ENCODE results near the gene SECTM1.
"Not testable (repeated sequence)": the region's sequence is repeated elsewhere in the genome, so short reads cannot be mapped to it uniquely, and the experiment has no call there.

SECTM1 gene

DNA sequence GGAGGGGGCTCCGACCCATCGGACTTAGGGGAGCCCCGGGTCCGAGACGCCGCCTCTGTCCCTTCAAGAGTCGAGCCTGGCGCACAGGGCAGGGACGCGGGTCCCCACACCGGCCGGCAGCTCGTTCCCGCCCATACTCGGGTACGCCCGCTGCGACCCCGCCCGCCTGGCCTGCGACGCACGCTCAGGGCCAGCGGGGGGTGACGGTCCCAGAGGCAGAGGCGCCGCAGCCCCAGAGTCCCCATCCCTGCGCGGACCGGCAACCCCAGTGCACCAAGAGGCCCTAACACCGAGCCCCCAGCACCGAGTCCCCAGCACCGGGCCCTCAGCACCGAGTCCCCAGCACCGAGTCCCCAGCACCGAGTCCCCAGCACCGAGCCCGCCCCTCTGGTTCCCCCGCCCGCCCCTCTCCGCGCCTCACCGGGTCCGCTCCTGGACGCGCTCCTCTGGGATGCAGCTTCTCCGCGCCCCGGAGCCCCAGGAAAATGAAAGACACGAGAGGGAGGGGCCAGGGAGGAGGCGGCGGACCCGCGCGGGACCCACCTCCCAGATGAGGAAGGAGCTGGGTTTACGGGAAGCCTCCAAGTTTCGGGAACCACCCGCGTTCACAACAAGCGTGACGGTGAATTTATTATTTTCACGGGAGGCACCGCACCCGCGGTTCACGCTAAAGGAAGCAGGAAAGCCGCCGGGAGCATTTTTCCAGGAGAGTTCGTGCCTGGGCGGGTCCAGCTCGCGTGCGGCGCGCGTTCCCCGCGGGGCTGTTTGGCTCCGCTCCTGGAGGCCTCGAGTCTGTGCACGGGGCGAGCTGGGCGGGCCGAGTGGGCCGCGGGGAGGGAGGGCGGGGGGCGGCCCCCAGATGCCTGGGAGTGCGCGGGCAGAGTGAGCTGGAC is at the start of gene SECTM1:
Gene SECTM1, minus strand, starts transcription at position 488 of the 893 bp plus-strand sequence. CDS start 6,526 bp downstream, outside the sequence.
- in situ Hi-C loops (cut with HindIII; ENCODE audit: low sequenced_read_pairs) = no loop called here

DNA sequence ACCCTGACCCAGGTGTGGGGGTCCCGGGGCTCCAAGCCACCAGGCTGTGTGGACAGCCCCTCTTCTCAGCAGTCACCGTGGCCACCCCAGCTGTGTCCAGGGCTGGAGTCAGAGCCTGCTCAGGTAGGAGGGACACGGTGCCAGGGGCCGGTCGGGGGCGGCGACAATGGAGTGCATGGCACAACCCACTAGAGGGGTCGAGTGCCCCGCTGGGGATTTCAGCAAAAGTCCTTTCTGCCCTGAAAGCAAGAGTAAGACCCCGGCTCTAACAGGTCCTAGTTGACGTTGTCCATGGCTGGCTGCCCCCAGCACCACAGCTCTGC is 49.3 kb upstream of the SECTM1 start:
- in situ Hi-C loops (cut with HindIII; ENCODE audit: low sequenced_read_pairs) = no loop called here

- in situ Hi-C loops (cut with HindIII; ENCODE audit: low sequenced_read_pairs) = not testable (repeated sequence)
Observed at GRCh38 chr17:82382220-82382932, 48.8 kb upstream of the SECTM1 start.

DNA sequence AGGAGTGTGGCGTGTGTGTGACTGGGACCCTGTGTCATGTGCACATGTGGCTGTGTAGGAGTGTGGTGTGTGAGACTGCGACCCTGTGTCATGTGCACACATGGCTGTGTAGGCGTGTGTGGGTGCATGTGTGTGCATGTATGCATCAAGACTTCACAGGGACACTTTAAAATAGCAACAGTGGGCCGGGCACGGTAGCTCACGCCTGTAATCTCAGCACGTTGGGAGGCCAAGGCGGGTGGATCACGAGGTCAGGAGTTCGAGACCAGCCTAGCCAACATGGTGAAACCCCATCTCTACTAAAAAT is 48.1 kb upstream of the SECTM1 start:
- in situ Hi-C loops (cut with HindIII; ENCODE audit: low sequenced_read_pairs) = not testable (repeated sequence)

DNA sequence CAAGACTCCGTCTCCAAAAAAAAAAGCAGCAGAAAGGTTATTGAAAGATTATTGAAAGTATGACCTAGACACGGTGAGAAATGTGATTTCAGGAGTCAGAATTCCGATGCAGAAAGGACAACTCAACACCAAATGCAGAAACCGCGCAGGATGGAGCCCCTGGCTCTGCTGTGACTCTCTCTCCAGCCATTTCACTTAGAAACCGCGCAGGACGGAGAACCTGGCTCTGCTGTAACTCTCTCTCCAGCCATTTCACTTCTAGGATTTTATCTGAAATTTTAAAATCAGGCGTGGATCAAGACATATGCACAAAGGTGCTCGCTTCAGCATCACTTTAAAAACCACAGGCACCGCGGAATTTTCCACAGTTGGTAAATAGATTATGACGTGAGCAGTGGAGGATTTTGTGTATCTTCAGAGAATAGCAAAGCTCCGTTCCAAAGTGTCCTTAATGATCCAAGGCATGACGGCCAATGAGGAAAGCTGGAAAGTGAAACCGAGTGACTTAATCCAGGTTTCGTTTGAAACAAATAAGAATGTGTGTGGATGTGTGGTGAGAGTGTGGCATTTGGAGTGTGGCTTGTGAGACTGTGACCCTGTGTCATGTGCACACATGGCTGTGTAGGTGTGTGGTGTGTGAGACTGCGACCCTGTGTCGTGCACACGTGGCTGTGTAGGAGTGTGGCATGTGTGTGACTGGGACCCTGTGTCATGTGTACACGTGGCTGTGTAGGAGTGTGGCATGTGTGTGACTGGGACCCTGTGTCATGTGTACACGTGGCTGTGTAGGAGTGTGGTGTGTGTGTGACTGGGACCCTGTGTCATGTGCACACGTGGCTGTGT is 47.5 kb upstream of the SECTM1 start:
- in situ Hi-C loops (cut with HindIII; ENCODE audit: low sequenced_read_pairs) = no loop called here

DNA sequence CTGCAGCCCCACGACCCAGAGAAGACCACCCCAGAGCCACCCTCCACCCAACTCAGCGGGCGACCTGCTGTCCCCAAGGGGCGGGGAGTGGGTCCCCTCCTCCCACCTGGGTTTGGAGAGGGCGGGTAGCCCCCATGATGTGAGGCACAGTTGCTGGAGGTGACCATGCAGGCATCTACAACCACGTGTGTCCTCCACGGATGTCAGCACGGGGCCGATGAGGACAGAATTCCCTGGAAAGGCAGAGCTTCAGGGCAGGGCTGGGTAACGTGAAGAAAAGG is 45.1 kb upstream of the SECTM1 start:
- in situ Hi-C loops (cut with HindIII; ENCODE audit: low sequenced_read_pairs) = no loop called here

DNA sequence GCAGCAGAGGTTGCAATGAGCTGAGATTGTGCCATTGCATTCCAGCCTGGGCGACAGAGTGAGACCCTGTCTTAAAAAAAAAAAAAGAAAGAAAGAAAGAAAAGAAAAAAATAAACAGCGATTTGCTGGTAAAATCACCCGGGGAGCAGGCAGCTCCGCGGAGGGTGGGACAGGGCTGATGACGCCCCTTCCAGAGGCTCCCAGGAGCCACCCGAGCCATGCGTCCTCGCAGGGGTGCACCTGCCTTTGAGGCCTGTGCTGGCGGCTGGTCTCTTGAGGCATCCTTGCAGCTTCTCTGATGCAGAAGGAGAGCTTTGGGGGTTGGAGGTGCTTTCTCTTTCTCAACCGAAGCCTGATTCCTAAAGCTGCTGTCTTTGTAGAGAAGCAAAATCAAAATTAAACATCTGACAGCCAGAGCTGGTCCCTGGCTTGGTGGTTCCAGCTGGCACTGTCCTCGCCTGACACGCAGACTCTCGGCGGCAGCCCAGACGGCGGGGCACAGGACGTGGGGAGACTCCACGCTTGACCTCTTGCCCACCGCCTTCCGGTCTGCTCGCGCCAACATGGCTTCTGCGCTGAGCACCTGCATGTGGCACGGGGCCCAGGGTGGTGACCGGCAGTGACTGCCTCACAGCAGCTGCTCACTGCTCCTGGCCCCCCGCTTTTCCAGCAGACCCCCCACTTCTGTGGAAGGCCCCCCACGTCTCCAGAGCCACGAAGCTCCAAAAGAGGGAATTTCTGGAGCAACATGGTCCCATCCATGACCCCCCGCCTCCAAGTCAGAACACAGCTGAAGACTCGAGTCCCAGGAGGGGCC is 44.6 kb upstream of the SECTM1 start:
- in situ Hi-C loops (cut with HindIII; ENCODE audit: low sequenced_read_pairs) = no loop called here

DNA sequence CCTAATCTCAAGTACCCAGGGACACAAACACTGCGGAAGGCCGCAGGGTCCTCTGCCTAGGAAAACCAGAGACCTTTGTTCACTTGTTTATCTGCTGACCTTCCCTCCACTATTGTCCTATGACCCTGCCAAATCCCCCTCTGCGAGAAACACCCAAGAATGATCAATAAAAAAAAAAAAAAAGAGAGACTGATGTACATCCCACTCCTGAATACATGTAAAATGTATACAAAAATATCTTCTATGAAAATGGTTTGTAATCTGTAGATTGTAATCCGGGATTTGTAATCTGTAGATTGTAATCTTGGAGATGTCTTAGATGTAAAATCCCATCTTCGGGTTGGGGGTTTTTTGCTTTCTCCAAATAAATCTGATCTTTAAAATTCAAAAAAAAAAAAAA is 43.7 kb upstream of the SECTM1 start:
- in situ Hi-C loops (cut with HindIII; ENCODE audit: low sequenced_read_pairs) = not testable (repeated sequence)

- in situ Hi-C loops (cut with HindIII; ENCODE audit: low sequenced_read_pairs) = no loop called here
Observed at GRCh38 chr17:82376042-82376730, 42.6 kb upstream of the SECTM1 start.

GRCh38 chr17:82375359-82376041 is 41.9 kb upstream of the SECTM1 start:
- in situ Hi-C loops (cut with HindIII; ENCODE audit: low sequenced_read_pairs) = no loop called here

- in situ Hi-C loops (cut with HindIII; ENCODE audit: low sequenced_read_pairs) = no loop called here
Observed at GRCh38 chr17:82374626-82375331, 41.2 kb upstream of the SECTM1 start.

DNA sequence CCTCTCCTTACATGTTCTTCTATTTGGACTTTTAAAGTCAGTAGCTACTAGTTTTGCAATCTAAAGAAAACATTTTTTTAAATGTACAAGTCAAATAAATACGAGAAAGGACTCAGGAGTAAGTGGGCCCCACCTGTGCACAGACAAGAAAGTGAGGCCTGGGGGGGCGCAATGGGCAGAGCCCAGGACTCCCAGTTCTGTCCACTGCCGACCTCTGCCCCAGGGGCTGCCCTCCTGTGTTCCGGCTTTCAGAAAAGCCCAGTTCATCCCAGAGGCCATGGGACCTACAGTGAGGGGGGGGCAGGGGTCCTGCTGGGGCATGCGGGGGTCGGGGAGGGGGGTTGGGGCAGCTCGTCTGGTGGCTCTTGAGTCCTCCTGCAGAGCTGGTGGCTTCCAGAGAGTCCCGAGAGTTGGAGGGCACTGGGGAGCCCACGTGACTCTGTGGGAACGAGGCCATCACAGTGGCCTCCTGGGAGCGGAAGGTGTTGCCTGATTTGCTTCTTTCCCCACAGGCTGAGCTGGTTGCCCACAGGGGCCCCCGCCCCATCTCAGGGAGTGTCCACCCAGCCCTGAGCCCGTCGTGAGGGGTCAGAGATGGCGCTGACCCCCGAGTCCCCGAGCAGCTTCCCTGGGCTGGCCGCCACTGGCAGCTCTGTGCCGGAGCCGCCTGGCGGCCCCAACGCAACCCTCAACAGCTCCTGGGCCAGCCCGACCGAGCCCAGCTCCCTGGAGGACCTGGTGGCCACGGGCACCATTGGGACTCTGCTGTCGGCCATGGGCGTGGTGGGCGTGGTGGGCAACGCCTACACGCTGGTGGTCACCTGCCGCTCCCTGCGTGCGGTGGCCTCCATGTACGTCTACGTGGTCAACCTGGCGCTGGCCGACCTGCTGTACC is 40.4 kb upstream of the SECTM1 start:
- in situ Hi-C loops (cut with HindIII; ENCODE audit: low sequenced_read_pairs) = no loop called here

- in situ Hi-C loops (cut with HindIII; ENCODE audit: low sequenced_read_pairs) = not testable (repeated sequence)
Observed at GRCh38 chr17:82373072-82373452, 39.5 kb upstream of the SECTM1 start.

DNA sequence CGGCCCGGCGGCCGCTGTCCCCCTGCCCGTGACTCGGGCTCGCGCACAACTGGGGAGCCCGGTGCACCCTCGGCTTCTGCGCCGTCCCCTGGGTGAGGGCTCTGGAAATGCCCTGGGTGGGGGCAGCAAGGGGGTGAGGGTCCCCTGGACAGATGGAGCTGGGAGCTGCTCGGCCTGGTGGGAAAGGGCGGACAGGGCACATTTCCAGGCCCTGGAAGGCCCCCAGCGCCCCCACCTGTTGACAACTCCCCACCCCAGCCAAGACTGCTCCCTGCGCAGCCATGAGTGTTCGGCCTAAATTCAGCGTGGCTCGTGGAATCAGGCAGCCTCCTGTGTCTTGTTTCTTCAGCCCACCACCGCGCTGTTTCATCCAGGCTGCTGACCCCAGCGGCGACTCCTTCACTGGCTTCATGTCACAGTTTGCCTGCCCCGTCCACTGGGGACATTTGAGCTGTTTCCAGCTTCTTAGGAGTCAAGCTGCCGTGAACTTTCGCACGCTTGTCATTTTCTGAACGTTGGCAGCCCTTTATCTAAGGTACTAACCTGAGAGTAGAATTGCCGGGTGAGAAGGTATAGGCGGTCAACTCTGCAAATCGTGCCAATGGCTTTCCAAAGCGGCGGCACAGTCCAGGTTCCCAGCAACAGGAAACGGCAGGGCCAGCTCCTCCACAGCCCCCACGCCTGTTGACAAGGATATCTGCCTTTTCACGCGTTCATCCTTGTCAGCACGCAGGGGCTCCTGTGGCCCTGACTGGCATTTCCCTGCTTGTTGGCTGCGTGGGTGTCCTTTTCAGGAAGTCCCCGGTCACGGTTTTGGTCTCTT is 38.9 kb upstream of the SECTM1 start:
- in situ Hi-C loops (cut with HindIII; ENCODE audit: low sequenced_read_pairs) = no loop called here

DNA sequence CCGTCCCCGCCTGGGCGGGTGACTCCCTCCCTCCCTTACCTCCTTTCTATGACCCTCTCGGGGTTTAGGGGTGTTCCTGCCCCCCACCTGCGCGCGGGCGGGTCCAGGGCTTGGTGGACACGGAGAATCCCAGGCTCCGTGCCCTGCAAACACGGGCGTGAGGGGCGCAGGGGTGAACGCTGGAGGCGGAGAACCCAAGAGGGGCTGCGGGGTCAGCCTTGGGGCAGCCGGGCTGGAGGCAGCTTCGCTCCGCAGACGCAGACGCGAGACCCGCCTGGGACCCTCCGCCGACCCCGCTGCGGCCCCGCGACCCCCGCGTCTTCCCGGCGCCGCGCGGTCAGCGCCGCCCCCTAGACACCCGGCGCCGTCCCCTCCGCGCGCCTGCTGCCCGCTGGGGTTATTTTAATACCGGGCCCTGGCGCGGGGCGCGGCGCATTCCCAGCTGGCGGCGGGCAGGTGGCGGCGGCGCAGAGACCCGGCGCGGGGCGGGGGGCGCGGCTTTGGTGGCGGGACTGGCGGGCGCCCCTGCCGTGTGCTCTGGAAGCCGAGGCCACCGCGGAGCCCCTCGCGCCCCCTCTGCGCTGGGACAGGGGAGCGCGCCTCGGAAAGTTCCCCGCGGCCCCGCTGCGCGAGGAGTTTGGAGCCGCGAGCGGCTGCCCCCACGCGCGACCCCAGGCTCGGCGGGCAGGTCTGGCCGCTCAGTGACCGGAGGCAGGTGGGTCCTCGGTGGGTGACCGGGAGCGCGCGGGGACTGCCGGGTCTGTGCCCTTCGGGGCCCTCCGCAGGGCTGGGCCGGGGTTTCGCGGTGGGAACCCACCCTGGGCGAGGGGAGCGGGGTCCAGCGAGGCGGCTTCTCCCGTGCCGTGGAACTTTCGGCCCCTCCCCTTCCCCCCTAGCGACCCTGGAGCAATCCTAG is 38.0 kb upstream of the SECTM1 start, which contains the start of gene UTS2R:
Gene UTS2R, plus strand, starts transcription at position 433 of the 916 bp plus-strand sequence. CDS start 2,560 bp downstream, outside the sequence.
- in situ Hi-C loops (cut with HindIII; ENCODE audit: low sequenced_read_pairs) = no loop called here

Measured in DLD1 (cell line).